ENCODE results near the gene HOMEZ.
"Not testable (repeated sequence)": the region's sequence is repeated elsewhere in the genome, so short reads cannot be mapped to it uniquely, and the experiment has no call there.

DNA sequence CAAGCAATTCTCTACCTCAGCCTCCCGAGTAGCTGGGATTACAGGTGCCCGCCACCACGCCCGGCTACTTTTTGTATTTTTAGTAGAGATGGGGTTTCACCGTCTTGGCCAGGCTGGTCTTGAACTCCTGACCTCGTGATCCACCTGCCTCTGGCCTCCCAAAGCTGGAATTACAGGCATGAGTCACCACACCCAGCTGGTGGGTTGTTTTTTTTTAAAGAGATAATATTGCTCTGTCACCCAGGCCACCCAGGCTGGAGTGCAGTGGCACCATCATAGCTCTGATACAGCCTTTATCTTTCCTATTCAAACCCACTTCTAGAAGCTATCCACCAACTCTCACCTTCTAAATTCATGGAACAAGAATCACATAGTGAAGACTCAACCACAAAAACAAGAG, 8.0 kb downstream of the HOMEZ start:
- TF ChIP-seq, protein P1, sequence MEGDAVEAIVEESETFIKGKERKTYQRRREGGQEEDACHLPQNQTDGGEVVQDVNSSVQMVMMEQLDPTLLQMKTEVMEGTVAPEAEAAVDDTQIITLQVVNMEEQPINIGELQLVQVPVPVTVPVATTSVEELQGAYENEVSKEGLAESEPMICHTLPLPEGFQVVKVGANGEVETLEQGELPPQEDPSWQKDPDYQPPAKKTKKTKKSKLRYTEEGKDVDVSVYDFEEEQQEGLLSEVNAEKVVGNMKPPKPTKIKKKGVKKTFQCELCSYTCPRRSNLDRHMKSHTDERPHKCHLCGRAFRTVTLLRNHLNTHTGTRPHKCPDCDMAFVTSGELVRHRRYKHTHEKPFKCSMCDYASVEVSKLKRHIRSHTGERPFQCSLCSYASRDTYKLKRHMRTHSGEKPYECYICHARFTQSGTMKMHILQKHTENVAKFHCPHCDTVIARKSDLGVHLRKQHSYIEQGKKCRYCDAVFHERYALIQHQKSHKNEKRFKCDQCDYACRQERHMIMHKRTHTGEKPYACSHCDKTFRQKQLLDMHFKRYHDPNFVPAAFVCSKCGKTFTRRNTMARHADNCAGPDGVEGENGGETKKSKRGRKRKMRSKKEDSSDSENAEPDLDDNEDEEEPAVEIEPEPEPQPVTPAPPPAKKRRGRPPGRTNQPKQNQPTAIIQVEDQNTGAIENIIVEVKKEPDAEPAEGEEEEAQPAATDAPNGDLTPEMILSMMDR (tag by site-specific recombination; IDR thresholded peaks at IDR 0.05), result not testable (repeated sequence)
- not testable (repeated sequence) for TF ChIP-seq ZNF324, GLI4, YY1 (tag by site-specific recombination; IDR thresholded peaks at IDR 0.05)
- TF ChIP-seq, protein P2, sequence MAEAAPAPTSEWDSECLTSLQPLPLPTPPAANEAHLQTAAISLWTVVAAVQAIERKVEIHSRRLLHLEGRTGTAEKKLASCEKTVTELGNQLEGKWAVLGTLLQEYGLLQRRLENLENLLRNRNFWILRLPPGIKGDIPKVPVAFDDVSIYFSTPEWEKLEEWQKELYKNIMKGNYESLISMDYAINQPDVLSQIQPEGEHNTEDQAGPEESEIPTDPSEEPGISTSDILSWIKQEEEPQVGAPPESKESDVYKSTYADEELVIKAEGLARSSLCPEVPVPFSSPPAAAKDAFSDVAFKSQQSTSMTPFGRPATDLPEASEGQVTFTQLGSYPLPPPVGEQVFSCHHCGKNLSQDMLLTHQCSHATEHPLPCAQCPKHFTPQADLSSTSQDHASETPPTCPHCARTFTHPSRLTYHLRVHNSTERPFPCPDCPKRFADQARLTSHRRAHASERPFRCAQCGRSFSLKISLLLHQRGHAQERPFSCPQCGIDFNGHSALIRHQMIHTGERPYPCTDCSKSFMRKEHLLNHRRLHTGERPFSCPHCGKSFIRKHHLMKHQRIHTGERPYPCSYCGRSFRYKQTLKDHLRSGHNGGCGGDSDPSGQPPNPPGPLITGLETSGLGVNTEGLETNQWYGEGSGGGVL (tag by site-specific recombination; IDR thresholded peaks at IDR 0.05), result not testable (repeated sequence)
- TF ChIP-seq, protein P3, sequence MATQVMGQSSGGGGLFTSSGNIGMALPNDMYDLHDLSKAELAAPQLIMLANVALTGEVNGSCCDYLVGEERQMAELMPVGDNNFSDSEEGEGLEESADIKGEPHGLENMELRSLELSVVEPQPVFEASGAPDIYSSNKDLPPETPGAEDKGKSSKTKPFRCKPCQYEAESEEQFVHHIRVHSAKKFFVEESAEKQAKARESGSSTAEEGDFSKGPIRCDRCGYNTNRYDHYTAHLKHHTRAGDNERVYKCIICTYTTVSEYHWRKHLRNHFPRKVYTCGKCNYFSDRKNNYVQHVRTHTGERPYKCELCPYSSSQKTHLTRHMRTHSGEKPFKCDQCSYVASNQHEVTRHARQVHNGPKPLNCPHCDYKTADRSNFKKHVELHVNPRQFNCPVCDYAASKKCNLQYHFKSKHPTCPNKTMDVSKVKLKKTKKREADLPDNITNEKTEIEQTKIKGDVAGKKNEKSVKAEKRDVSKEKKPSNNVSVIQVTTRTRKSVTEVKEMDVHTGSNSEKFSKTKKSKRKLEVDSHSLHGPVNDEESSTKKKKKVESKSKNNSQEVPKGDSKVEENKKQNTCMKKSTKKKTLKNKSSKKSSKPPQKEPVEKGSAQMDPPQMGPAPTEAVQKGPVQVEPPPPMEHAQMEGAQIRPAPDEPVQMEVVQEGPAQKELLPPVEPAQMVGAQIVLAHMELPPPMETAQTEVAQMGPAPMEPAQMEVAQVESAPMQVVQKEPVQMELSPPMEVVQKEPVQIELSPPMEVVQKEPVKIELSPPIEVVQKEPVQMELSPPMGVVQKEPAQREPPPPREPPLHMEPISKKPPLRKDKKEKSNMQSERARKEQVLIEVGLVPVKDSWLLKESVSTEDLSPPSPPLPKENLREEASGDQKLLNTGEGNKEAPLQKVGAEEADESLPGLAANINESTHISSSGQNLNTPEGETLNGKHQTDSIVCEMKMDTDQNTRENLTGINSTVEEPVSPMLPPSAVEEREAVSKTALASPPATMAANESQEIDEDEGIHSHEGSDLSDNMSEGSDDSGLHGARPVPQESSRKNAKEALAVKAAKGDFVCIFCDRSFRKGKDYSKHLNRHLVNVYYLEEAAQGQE (tag by site-specific recombination; IDR thresholded peaks at IDR 0.05), result not testable (repeated sequence)
